Hematopoietic multipotent progenitor cell treated with erythropoietin and hydrocortisone succinate and interleukin-3 and kit ligand, for 8 days (in vitro differentiated cells): Measurements from ENCODE around the gene C1GALT1.
"Not testable (repeated sequence)": the region's sequence is repeated elsewhere in the genome, so short reads cannot be mapped to it uniquely, and the experiment has no call there.

Experiments
- DNase-seq: peaks from one replicate; pipeline ENCODE4 v3.0.0-alpha.2; 2015

The C1GALT1 gene

DNA sequence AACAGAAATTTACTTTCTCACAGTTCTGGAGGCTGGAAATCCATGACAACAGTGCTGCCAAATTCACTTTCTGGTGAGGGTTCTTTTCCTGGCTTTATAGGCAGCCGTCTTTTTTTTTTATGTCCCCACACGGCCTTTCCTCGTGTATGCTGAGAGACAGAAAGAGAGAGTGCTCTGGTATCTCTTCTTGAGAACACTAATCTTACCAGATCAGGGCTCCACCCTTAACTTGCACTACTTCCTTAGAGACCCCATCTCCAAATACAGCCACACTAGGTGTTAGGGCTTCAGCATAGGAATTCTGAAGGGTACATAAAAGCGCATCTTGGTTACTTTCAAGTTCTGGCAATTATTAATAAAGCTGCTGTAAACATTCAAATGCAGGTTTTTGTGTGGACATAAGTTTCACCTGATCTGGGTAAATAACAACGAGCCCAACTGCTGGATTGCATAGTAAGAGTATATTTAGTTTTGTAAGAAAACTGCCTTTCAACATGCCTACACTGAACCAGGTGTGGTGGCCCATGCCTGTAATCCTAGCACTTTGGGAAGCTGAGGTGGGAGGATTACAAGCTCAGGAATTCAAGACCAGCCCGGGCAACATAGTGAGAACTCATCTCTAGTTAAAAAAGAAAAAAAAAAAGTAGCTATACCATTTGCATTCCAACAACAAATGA lies 8.2 kb upstream of the C1GALT1 start:
- no peak for DNase-seq

DNA sequence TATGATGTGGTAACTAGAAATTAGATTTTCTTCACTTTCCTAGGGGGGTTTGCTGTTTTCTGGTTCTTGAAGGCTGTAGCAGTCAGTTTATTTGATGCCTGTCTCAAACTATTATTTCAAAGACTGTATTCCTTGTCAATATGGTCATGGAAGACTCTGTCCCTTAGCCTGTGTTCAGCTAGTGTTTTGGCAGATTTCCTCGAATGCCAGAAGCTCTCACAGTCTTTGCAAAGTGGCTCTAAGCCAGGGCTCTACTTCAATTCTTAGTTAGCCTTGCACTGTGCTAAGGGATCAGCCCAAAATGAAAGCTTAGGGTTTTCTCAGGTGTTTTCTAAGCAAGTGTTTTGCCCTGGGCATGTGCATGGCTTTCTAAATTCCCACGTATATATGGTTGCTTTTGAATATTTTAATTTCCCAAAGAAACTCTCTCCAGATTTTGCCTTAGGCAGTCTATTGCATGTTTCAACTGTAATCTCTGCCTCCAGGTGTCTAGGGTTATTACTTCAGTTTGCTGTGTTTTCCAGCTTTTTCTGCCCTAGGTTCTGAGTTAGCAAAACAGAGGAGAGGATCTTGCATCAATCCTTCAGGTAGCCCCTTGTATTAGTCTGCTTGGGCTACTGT lies 7.2 kb upstream of the C1GALT1 start:
- no peak for DNase-seq

DNA sequence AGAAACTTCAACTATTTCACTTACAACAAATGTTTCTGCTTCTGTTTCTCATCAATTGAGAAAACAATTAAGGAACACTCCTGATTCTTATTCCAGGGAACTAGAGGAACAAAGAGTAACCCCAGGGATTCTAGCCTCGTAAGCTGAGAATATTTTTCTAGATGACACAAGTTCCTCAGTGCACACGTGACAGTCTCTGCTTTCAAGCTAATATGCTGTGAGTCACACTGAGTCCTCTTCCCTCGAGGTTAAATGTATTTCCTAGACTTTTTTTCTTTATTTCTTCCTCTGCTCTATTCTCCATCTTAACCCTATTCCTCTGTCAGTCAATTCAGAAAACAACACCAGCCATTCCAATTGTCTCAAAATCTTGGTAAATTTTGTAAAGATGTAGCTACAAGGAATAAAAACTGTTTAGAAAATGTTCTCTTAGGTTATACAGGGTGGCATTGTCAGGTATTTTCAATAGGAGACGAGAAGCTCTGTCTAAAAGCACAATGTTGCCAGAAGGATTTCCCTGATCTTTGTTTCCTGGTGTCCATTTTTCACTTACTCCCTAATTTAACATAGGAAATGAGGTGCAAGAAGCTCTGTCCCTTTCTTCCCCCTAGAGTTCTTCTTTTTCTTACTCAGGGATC lies 5.8 kb upstream of the C1GALT1 start:
- DNase-seq: no peak

DNA sequence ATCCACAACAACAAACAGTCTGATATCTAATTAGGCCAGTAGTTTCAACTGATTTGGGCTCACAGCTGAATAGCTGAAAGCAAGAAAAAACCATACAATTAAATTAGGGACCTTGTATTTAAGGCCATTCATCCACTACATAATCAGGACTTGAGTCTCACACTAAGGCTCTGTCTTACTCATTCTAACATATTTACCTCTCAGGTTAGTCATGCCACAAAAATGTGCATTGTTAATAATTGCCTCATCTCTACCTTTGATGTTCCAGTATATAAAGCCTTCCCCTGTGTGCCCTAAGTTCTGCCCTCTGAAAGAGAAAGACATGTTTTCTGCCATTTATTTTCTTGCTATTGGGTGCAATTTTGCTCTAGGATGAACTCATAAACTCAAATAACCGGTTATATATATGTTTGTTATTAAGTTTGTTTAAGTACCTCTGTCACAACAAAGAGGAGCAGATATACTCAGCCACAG lies 5.3 kb upstream of the C1GALT1 start:
- DNase-seq: no peak

DNA sequence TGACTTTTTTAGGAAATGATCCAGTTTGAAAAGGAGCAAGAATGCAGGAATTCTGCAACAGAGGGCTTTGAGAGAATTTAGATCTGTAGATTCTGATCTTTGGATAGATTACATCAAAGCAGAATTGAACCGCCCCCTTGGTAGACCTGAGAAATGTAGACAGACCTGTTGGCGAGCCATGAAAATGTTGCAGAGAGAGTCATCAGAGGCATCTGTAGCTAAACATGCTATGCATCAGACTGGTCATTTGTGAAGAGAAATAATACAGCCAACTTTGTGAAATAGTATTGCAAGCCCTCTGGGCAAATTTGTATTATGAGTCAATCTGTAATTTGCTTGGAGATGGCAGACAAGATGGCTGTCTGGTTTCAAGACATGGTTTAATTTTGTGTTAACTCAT lies 4.3 kb upstream of the C1GALT1 start:
- no peak for DNase-seq

DNA sequence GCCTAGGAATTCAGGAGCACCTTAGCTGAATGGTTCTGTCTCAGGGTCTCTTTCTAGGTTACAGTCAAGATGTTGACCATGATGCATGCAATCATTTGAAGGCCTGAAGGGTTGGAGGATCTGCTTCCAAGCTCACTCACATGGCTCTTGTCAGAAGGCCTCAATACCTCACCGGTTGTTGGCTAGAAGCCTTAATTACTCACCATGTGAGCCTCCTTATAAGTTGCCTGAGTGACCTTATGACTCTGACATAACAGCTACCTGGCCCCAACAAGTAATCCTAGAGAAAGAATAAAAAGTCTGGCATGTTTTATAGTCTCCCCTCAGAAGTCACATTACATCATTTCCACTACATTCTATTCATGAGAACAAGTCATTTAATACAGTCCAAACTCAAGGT lies 3.4 kb upstream of the C1GALT1 start:
- DNase-seq: no peak

DNA sequence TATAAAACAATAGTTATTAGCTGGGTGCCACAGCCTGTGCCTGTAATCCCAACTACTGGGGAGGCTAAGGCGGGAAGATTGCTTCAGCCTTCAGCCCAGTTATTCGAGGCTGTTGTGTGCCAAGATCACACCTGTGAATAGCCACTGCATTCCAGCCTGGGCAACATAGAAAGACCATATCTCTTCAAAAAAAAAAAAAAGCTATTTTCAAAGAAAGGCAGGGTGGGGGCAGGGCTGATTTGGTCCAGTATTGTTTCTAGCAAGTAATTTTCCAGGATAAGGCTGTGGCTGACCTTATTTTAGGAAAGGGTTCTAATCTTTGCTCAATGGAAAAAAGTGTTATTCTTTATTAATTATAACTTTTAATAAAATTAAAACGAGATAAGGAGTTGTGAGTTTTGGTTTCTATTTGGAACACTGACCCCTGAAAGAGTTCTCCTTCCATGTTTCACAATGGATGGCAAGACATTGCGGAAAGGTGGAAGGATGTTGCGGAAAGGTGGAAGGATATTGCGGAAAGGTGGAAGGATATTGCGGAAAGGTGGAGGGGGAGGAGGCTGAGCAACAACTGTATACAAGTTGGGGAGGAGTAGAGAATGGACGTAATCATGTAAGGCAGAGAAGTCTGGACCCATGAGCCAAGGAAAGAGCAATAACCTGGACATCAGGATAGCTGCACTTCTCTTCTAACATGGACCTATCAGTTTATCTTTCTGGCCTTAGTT lies 1.5 kb upstream of the C1GALT1 start:
- DNase-seq: no peak

DNA sequence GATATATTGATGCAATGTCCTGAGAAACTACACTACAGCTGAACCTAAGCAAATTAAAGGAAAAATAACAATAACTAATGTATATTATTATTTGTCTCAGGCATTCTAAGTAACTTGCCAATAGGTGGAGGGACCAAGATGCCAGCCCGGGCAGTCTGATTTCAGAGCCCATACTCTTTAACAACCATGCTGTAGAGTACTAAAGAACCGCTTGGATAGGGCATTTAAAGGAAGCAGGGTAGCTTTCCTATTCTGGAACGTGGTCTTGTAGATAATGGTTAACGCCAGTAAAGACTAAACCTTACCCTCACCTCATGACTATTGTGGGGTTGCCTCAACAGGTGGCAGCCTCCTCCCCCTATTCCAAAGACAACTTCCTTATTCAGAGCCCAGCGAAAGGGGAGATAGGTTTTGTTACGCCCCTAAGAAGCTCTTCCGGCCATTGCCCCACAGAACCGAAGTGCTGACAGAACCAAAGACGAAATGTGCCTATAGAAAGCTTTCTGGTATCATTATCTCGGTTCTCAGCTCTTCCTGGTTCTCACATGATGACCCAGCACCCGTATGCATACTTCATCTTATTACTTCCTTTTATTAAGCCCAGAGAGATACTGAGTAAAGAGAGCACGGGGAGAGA lies 707 bp upstream of the C1GALT1 start:
- peak; percentile 87 for DNase-seq

DNA sequence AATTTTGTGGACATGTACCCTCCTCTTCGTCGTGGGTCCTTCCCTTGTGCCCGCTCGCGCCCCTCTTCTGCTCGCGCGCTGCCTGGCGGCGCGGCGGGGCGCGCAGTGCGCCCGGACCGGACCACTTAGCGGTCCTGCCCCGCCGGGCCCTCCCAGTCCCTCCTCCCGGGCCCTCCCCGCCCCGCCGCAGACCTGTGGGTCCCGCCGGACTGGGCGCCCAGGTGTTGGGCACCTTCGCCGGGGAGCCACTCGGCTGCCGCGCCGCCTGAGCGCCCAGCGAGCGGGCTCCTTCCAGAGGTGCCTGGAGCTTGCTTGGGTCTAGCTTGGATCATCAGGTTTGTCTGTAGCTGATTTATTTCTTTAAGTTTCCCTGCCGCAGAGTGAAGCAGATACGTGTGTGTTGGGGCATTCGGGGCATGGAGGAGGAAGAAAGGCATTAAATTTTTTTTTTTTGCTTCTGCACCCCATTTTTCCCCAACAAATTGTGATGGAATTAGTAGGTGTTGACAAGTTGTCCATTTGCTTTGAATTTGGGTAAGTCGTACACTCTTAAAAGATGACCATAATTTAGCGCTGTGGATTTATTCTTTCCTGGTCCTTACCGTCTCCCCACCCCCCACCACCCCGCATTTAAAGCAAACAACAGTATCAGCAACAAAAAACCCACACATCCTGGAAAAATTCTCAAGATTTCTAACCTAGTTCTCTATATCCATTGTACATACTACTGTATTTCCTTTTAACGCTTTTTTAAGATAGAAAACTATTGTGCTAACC lies 905 bp downstream of the C1GALT1 start:
- DNase-seq: peak; percentile 53

DNA sequence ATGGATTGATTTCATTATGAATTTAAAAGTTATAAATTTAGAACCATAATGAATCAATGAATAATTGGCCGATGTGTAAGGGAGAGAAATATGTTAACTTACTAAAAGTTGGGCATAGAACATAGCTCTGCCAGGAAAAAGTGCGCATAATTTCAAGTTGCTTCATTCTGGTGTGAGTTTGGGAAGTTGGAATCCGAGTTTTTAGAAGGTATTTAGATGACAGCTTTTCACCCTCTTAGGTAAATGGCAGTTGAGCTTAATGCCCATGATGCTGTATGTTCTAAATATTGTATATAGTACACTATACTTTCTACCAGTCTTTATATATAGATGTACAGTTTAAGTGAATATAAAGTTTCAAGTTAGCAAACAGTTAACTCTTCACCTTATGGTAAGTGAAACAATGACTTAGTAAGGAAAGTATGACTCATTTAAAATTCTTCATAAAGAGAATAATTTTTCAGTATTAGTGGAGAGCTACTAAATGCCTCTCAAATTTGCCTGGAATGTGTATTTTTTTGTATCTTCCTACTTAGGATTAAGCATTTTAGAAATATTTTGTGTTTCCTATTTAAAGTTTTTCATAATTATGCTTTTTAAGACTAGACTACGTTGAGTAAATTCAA lies 1.6 kb downstream of the C1GALT1 start:
- DNase-seq: peak; percentile 16

DNA sequence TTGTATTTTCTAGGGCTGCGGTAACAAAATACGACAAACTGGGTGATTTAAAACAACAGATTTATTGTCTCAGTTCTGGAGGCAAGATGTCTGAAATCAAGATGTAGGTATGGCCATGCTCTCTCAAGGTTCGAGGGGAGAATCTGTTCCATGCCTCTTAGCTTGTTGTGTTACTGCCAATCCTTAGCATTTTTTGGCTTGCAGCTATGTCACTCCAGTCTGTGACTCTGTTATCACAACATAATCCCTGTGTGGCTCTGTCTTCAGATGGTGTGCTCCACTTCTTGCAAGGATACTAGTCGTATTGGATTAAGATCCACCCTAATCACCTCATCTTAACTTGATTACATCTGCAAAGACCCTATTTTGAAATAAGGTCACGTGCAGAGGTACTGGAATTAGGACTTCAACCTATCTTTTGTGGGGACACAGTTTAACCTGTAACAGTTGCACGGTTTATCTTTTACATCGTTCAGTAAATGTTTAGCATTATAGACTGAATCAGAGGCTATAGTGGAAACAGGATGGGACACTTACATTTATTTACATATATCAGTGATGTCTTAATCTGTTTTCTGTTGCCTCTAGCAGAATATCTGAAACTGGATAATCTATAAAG lies 3.1 kb downstream of the C1GALT1 start:
- DNase-seq: no peak

DNA sequence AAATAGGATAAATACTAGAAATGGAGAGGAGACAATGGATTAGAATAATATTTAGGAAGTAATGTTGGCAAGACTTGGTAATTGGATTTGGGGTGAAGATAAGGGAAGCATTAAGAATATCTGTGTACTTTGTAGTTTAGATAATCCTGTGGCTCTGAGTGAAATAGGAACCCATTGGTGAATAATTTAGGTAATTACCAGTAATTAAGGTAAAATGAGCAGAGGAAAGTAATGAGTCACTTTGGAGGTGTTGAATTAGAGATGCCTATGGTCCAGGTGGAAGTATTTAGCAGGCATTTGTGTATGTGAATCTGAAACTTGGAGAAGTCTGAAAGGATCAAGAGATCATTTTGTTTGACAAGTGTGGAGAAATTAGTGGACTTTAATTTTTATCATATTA lies 5.7 kb downstream of the C1GALT1 start:
- DNase-seq: no peak

DNA sequence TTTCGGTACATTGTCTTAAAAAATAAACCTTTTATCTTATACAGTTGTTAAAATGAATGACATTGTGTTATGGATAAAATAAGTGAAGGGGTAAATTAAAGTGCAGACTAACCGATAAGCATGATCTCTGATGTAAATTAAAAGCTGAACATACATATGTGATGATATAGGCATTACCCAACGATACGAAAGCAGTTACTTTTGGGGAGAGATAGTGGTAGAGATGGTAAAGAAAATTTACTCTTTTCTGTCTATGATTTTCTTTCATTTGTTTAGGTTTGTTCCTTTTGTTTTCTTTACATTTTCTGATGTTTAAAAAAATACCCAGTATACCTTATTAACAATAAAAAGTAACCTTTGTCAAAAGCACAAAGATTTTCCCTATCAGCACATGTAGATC lies 6.4 kb downstream of the C1GALT1 start:
- no peak for DNase-seq

DNA sequence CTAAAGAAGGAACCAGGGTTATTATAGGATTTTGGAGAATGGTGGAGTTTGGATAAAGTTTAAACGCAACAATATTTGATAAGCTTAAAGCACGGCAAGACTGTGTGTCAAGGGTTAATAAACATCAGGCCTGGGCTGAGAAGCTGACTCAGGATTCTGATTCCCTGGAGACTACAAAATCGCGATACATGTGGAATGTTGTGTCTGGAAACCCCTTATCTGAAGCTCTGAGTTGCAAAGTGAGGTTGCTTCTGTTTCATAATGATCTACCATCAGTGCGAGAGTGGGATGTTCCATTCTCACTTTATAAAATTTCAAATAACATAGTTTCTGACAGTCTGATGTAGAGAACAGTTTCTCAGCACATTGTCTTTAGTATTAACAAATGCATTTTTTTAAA lies 7.8 kb downstream of the C1GALT1 start:
- DNase-seq: no peak

DNA sequence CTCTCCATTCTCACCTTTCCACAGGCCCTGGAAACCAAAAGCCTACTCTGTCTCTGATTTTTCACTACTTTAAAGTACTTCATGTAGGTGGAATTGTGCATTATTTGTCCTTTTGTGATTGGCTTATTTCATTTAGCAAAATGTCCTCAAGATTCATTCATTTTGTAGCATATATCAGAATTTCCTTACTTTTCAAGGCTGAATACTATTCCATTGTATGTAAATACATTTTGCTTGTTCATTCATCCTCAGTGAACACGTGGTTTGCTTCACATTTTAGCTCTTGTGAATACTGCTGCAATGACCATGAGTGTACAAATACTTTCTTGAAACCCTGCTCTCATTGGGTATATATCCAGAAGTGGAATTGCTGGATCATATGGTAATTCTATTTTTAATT lies 8.8 kb downstream of the C1GALT1 start:
- DNase-seq: no peak

DNA sequence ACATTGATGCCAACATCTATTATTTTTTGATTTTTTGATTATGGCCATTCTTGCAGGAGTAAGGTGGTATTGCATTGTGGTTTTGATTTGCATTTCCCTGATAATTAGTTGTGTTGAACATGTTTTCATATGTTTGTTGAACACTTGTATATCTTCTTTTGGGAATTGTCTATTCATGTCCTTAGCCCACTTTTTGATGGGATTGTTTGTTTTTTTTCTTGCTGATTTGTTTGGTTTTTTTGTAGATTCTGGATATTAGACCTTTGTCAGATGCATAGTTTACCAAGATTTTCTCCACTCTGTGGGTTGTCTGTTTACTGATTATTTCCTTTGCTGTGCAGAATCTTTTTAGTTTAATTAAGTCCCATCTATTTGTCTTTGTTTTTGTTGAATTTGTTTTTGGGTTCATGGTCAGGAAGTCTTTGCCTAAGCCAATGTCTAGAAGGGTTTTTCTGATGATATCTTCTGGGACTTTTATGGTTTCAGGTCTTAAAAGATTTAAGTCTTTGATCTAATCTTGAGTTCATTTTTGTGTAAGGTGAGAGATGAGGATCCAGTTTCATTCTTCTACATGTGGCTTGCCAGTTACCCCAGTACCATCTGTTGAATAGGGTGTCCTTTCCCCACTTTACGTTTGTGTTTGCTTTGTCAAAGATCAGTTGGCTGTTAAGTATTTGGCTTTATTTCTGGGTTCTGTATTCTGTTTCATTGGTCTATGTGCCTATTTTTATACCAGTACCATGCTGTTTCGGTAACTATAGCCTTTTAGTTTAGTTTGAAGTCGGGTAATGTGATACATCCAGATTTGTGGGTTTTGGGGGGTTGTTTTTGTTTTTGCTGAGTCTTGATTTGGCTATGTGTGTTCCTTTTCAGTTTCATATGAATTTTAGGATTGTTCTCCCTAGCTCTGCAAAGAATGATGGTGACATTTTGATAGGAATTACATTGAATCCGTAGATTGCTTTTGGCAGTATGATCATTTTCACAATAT lies 10.7 kb downstream of the C1GALT1 start:
- not testable (repeated sequence) for DNase-seq

DNA sequence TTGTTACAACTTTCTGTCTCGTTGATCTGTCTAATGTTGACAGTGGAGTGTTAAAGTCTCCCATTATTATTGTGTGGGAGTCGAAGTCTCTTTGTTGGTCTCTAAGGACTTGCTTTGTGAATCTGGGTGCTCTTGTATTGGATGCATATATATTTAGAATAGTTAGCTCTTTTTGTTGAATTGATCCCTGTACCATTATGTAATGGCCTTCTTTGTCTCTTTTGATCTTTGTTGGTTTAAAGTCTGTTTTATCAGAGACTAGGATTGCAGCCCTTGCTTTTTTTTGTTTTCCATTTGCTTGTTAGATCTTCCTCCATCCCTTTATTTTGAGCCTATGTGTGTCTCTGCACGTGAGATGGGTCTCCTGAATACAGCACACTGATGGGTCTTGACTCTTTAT lies 17.2 kb downstream of the C1GALT1 start:
- not testable (repeated sequence) for DNase-seq

DNA sequence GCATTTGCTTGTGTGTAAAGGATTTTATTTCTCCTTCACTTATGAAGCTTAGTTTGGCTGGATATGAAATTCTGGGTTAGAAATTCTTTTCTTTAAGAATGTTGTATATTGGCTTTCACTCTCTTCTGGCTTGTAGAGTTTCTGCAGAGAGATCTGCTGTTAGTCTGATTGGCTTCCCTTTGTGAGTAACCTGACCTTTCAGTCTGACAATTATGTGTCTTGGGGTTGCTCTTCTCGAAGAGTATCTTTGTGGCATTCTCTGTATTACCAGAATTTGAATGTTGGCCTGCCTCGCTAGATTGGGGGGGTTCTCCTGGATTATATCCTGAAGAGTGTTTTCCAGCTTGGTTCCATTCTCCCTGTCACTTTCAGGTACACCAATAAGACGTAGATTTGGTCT lies 17.9 kb downstream of the C1GALT1 start:
- not testable (repeated sequence) for DNase-seq

DNA sequence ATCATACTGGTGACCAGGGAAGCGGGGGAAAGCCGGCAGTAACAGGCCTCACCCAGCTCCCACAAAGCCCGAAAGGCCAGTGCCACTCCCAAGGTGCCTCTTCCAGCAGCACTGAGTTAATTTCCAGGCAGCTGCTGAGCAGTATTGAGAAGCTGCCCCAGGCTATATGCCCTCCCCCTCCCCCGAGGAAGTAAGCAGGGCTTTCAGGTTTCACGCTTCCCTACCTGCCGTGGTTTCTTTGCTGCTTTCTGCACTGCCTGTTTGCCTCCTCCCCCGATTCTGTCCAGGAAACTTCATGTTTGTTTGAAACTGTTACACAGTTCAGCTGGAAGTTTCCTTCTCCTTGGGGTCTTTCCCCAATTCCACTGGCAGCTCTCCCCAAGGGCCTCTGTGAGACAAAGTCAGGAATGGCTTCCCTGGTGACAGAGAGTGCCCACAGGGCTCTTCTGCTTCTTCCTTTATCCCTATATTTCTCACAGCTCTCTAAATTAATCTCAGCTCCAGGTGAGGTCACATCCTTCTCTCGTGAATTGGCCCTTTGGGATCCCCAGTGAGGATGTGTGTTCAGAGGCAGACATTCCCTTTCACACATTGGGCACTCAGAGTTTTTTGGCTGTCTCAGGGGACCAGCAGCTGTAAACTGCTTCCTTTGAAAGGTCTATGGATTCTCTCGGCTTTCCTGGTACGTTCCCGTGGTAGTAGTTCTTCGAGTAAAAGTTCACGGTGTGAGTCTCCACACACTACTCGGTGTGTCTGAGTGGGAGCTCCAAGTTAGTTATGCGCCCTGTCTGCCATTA lies 19.4 kb downstream of the C1GALT1 start:
- no peak for DNase-seq
